ENCODE results near the gene ITPRID1. TPM values are rescaled to one million over a fixed set of nuclear protein-coding genes. Genes with fewer than 3 reads are reported as not detected.

ITPRID1 gene
- total RNA-seq, 2 donors from 2014 or later, result 5.6 to 21.8 TPM

GRCh38 chr7:31518766-31519165 is 4.9 kb downstream of the ITPRID1 start:
- Histone ChIP-seq H3K4me1 (ENCODE audit: control insufficient read depth, insufficient read depth, low read length) (no peaks in the 10 kb centered on the region), H3K27me3 (ENCODE audit: control insufficient read depth, insufficient read depth, low read length, poor library complexity, severe bottlenecking) (no peaks in the 10 kb centered on the region), H3K4me3 (ENCODE audit: low read length) (no peak overlapping the region), H3K9ac (ENCODE audit: extremely low read depth, low read length, poor library complexity, severe bottlenecking) (no peak overlapping the region), H3K9me3 (ENCODE audit: control insufficient read depth, low read length) (peaks cover 22% of the 10 kb centered on the region), H3K27ac (ENCODE audit: low read depth, low read length) (no peak overlapping the region), H3K36me3 (ENCODE audit: control insufficient read depth, insufficient read depth, low read length) (peaks cover 4% of the 10 kb centered on the region)
- 91 to 98% methylated on average over 4 of the region's 4 CpGs for WGBS, 2 experiments (ENCODE audit: insufficient coverage in 1 of 2, insufficient read length in 1 of 2)
- no peak overlapping the region for H3K27ac Mint-ChIP-seq
- H3K27me3 Mint-ChIP-seq (ENCODE audit: insufficient read depth), result no peaks in the 10 kb centered on the region
- no peak for DNase-seq
- H3K4me1 Mint-ChIP-seq, result no peaks in the 10 kb centered on the region
- peaks cover 25% of the 10 kb centered on the region for H3K9me3 Mint-ChIP-seq
- TF ChIP-seq, protein P1, sequence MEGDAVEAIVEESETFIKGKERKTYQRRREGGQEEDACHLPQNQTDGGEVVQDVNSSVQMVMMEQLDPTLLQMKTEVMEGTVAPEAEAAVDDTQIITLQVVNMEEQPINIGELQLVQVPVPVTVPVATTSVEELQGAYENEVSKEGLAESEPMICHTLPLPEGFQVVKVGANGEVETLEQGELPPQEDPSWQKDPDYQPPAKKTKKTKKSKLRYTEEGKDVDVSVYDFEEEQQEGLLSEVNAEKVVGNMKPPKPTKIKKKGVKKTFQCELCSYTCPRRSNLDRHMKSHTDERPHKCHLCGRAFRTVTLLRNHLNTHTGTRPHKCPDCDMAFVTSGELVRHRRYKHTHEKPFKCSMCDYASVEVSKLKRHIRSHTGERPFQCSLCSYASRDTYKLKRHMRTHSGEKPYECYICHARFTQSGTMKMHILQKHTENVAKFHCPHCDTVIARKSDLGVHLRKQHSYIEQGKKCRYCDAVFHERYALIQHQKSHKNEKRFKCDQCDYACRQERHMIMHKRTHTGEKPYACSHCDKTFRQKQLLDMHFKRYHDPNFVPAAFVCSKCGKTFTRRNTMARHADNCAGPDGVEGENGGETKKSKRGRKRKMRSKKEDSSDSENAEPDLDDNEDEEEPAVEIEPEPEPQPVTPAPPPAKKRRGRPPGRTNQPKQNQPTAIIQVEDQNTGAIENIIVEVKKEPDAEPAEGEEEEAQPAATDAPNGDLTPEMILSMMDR (conservative IDR thresholded peaks at IDR 0.05), result no peak
- peaks cover 35% of the 10 kb centered on the region for H3K36me3 Mint-ChIP-seq (ENCODE audit: low read depth)
- no peak overlapping the region for H3K4me3 Mint-ChIP-seq

GRCh38 chr7:31521336-31522010 is 7.6 kb downstream of the ITPRID1 start:
- Histone ChIP-seq H3K36me3 (ENCODE audit: control insufficient read depth, insufficient read depth, low read length) (no peaks in the 10 kb centered on the region), H3K4me1 (ENCODE audit: control insufficient read depth, insufficient read depth, low read length) (no peaks in the 10 kb centered on the region), H3K4me3 (ENCODE audit: low read length) (no peak overlapping the region), H3K9ac (ENCODE audit: extremely low read depth, low read length, poor library complexity, severe bottlenecking) (no peak overlapping the region), H3K27me3 (ENCODE audit: control insufficient read depth, insufficient read depth, low read length, poor library complexity, severe bottlenecking) (no peaks in the 10 kb centered on the region), H3K27ac (ENCODE audit: low read depth, low read length) (no peak overlapping the region), H3K9me3 (ENCODE audit: control insufficient read depth, low read length) (peaks cover 7% of the 10 kb centered on the region)
- no peak for DNase-seq
- Mint-ChIP-seq H3K9me3 (peaks cover 8% of the 10 kb centered on the region), H3K27me3 (ENCODE audit: insufficient read depth) (no peaks in the 10 kb centered on the region), H3K27ac (no peak overlapping the region), H3K36me3 (ENCODE audit: low read depth) (peaks cover 12% of the 10 kb centered on the region), H3K4me1 (no peaks in the 10 kb centered on the region), H3K4me3 (no peak overlapping the region)
- 90 to 93% methylated on average over 2 to 5 of the region's 5 CpGs for WGBS, 2 experiments (ENCODE audit: insufficient coverage in 1 of 2, insufficient read length in 1 of 2)
- TF ChIP-seq, protein P1 (conservative IDR thresholded peaks at IDR 0.05), result no peak

DNA sequence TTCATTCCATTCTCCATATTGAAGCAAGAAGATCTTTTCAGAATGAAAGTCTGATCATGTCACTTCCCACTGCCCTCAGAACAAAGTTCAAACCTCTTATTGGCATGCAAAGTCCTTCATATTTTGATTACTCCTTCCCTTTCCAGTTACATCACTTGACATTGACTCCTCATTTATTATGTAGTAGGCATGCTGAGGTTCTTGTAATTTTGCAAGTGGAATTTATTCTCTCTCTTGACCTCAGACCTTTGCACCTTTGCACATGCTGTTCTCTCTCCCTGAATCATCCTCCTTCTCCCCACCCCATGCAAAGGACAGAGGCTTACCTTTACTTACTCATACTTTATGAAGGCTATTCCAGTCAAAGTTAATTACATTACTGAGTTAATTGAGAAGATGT is 13.0 kb downstream of the ITPRID1 start:
- H3K27me3 ChIP-seq (ENCODE audit: control insufficient read depth, insufficient read depth, low read length, poor library complexity, severe bottlenecking), result no peaks in the 10 kb centered on the region
- Mint-ChIP-seq H3K27ac (no peak overlapping the region), H3K9me3 (no peaks in the 10 kb centered on the region), H3K36me3 (ENCODE audit: low read depth) (no peaks in the 10 kb centered on the region), H3K4me3 (no peak overlapping the region), H3K4me1 (peaks cover 20% of the 10 kb centered on the region), H3K27me3 (ENCODE audit: insufficient read depth) (no peaks in the 10 kb centered on the region)
- no peak overlapping the region for H3K9ac ChIP-seq (ENCODE audit: extremely low read depth, low read length, poor library complexity, severe bottlenecking)
- no peaks in the 10 kb centered on the region for H3K4me1 ChIP-seq (ENCODE audit: control insufficient read depth, insufficient read depth, low read length)
- TF ChIP-seq, protein P1 (conservative IDR thresholded peaks at IDR 0.05), result no peak
- no peak overlapping the region for H3K4me3 ChIP-seq (ENCODE audit: low read length)
- H3K36me3 ChIP-seq (ENCODE audit: control insufficient read depth, insufficient read depth, low read length), result no peaks in the 10 kb centered on the region
- H3K9me3 ChIP-seq (ENCODE audit: control insufficient read depth, low read length), result no peaks in the 10 kb centered on the region
- no peak overlapping the region for H3K27ac ChIP-seq (ENCODE audit: low read depth, low read length)
- DNase-seq, result no peak

All from endodermal cell (in vitro differentiated cells).